NCI-H1105 treated with DMSO at 0.1 percent for 48 hours (cell line): ENCODE results near the gene HOXB3.
A peak's percentile ranks its signal among the peaks of the same experiment; 100 is the strongest.

Source experiments
- DNase-seq: peaks from one replicate; lab custom pipeline; 2025; lab: John Stamatoyannopoulos, UW

The HOXB3 gene

GRCh38 chr17:48597778-48598631 is 8.0 kb upstream of the HOXB3 start:
- no peak for DNase-seq

- DNase-seq = no peak
Observed at GRCh38 chr17:48597528-48597777, 7.4 kb upstream of the HOXB3 start.

GRCh38 chr17:48596735-48597527 is 6.9 kb upstream of the HOXB3 start:
- no peak for DNase-seq

- no peak for DNase-seq
Observed at GRCh38 chr17:48596000-48596734, 6.1 kb upstream of the HOXB3 start.

GRCh38 chr17:48595278-48595999 is 5.4 kb upstream of the HOXB3 start:
- no peak for DNase-seq

- DNase-seq = no peak
Observed at GRCh38 chr17:48594538-48595277, 4.7 kb upstream of the HOXB3 start.

GRCh38 chr17:48593840-48594537 is 3.9 kb upstream of the HOXB3 start:
- peak; percentile 77 for DNase-seq

GRCh38 chr17:48593126-48593829 is 3.2 kb upstream of the HOXB3 start, which contains the start of gene HOXB5:
TSS of gene HOXB5 (minus strand) at chr17:48593779. CDS start at chr17:48593682, 97 bp downstream.
- DNase-seq = peak; percentile 53

GRCh38 chr17:48592577-48592976 is 2.5 kb upstream of the HOXB3 start:
- DNase-seq = no peak

- no peak for DNase-seq
Observed at GRCh38 chr17:48592057-48592514, 2.0 kb upstream of the HOXB3 start.

- no peak for DNase-seq
Observed at GRCh38 chr17:48591255-48592056, 1.4 kb upstream of the HOXB3 start.

- no peak for DNase-seq
Observed at GRCh38 chr17:48590607-48591161, 643 bp upstream of the HOXB3 start.

GRCh38 chr17:48589060-48589830 is 796 bp downstream of the HOXB3 start:
- no peak for DNase-seq

- no peak for DNase-seq
Observed at GRCh38 chr17:48588528-48588927, 1.5 kb downstream of the HOXB3 start.

GRCh38 chr17:48588074-48588415 is 2.0 kb downstream of the HOXB3 start:
- DNase-seq = no peak

- DNase-seq = no peak
Observed at GRCh38 chr17:48587276-48588073, 2.6 kb downstream of the HOXB3 start.
